ENCODE data around the gene CR1L. TPM values are rescaled to one million over a fixed set of nuclear protein-coding genes. Genes with fewer than 3 reads are reported as not detected.
"Not testable (repeated sequence)": the region's sequence is repeated elsewhere in the genome, so short reads cannot be mapped to it uniquely, and the experiment has no call there.

The CR1L gene
- total RNA-seq, 2 experiments from 2014 or later: not detected

DNA sequence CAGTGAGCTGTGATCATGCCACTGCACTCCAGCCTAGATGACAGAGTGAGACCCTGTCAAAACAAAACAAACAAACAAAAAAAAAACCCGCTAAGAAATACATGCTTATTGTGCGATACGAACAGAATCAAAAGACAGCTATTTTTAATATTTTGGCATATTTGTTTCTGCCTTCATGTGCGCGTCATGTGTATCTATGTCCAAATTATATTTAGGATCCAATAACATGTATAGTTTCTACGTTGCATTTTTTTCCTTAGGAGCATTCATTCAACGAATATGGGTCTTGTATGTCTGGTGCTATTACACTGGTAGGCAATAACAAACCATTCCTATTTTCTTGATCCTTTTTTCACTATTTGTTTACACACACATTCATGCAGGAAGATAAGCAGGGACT, 108.7 kb downstream of the CR1L start:
- no peak for DNase-seq
- Mint-ChIP-seq H3K4me3 (peak overlapping the region; percentile 92), H3K27me3 (ENCODE audit: low read depth) (no peaks in the 10 kb centered on the region), H3K27ac (no peak overlapping the region), H3K36me3 (ENCODE audit: low read depth) (peaks cover 30% of the 10 kb centered on the region), H3K4me1 (ENCODE audit: low read depth) (peaks cover 67% of the 10 kb centered on the region), H3K9me3 (no peaks in the 10 kb centered on the region)
- intact Hi-C loops (cut with micrococcal nuclease): loop anchor here (2.0 to 10.0 kb wide), 6 partner anchors 119 to 1179 kb away; partner anchors contain the start of genes CD55, CR1 and YOD1
- CTCF ChIA-PET: interaction anchor here (0.8 to 1.8 kb wide), 3 partner anchors 32 to 44 kb away, joined by 6 to 7 read pairs (median 6); no protein-coding TSS in a partner anchor

- H3K27ac Mint-ChIP-seq: no peak overlapping the region
- peaks cover 63% of the 10 kb centered on the region for H3K4me1 Mint-ChIP-seq (ENCODE audit: low read depth)
- peaks cover 31% of the 10 kb centered on the region for H3K36me3 Mint-ChIP-seq (ENCODE audit: low read depth)
- H3K4me3 Mint-ChIP-seq: peak overlapping the region; percentile 20
- no peaks in the 10 kb centered on the region for H3K27me3 Mint-ChIP-seq (ENCODE audit: low read depth)
- no peaks in the 10 kb centered on the region for H3K9me3 Mint-ChIP-seq
- CTCF ChIA-PET: interaction anchor here (0.7 kb wide), 1 partner anchor 44 kb away, joined by 4 read pairs; no protein-coding TSS in a partner anchor
- intact Hi-C loops (cut with micrococcal nuclease): loop anchor here (5.0 to 10.0 kb wide), 3 partner anchors 257 to 1179 kb away; partner anchors contain the start of genes CD55 and CR1
- no peak for DNase-seq
Observed at GRCh38 chr1:207754011-207754410, 109.1 kb downstream of the CR1L start.

DNA sequence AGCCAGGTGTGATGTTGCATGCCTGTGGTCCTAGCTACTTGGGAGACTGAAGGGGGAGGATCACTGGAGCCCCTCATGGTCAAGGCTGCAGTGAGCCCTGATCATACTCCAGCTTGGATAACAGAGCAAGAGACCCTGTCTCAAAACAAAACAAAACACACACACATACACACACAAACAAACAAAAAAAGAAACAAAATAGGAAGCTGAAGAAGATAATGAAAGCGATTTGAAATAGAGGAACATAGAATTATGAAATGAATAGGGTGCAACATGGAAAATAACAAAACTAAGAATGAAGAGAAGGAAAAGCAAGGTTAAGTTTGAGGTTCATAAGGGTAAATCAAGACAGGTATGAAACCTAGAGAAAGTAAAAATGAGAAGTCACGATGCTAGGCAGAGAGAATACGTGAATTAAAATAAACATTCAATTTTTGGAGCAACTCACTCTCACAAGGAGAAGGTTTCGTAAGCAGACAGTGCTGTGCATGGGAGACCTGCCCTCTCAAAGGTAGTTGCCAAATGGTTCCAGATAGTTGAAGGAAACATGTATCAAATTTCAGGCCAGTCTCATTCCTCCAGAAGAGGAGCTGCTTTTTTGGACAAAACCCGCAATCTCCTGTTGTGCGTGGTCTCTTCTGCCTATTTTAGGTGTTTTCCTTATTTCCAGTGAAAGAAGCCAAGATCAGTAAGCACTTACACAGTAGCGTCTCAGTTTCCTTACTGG, 110.2 kb downstream of the CR1L start:
- peaks cover 54% of the 10 kb centered on the region for H3K4me1 Mint-ChIP-seq (ENCODE audit: low read depth)
- no peak overlapping the region for H3K4me3 Mint-ChIP-seq
- intact Hi-C loops (cut with micrococcal nuclease): loop anchor here (5.0 to 10.0 kb wide), 3 partner anchors 258 to 1180 kb away; partner anchors contain the start of genes CD55 and CR1
- peaks cover 35% of the 10 kb centered on the region for H3K36me3 Mint-ChIP-seq (ENCODE audit: low read depth)
- no peaks in the 10 kb centered on the region for H3K9me3 Mint-ChIP-seq
- CTCF ChIA-PET: interaction anchor here (0.7 to 1.2 kb wide), 2 partner anchors 42 kb away, joined by 3 to 8 read pairs; no protein-coding TSS in a partner anchor
- no peak overlapping the region for H3K27ac Mint-ChIP-seq
- H3K27me3 Mint-ChIP-seq (ENCODE audit: low read depth): no peaks in the 10 kb centered on the region
- DNase-seq: no peak

DNA sequence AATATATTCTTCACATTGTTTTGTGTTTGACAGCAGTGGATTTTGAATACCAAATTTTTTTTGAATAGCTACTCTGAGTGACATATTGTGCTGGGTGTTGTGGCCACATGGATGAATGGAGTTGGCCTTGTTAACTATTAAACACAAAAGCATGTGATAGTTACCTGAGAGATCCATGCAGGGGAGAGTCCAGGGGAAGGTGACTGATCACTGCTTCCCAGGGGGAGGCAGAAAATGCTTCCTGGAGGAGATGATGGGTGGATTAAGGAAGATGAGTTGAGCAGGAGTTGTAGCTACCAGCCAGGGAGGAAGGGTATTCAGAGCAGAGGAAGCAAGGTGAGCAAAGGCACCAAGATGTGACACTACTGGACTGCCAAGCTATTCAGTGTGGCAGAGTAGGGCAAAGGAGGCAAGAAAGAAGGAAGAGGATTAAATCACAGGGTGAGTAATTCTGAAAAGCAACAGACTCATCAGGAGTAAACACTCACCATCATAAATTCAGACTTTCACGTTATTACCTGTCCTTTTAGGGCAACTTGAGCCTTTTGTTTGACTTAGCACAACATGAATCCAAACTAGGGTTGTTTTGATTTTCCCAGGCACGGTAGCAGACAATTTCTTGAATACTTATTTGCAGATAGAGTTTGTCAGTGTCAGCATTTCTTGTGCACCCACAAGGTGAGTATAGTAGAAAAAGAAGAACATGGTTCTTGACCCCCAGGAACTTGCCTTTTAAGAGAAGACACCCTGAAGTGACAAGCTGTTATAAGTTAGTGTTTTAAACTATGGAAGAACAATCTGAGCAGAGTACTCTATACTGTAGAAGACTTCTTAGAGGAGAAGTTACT, 111.1 kb downstream of the CR1L start:
- no peaks in the 10 kb centered on the region for H3K27me3 Mint-ChIP-seq (ENCODE audit: low read depth)
- intact Hi-C loops (cut with micrococcal nuclease): loop anchor here (10.0 kb wide), 2 partner anchors 431 to 1181 kb away; partner anchors contain the start of gene CD55

GRCh38 chr1:207762622-207763021, 117.7 kb downstream of the CR1L start:
- no peak overlapping the region for H3K4me3 Mint-ChIP-seq
- no peaks in the 10 kb centered on the region for H3K9me3 Mint-ChIP-seq
- peaks cover 9% of the 10 kb centered on the region for H3K4me1 Mint-ChIP-seq (ENCODE audit: low read depth)
- no peaks in the 10 kb centered on the region for H3K27me3 Mint-ChIP-seq (ENCODE audit: low read depth)
- CTCF ChIA-PET: no interaction called here
- H3K27ac Mint-ChIP-seq: no peak overlapping the region
- DNase-seq: no peak
- peaks cover 60% of the 10 kb centered on the region for H3K36me3 Mint-ChIP-seq (ENCODE audit: low read depth)
- intact Hi-C loops (cut with micrococcal nuclease): no loop called here

More for the DNA sequence above, 111.1 kb downstream of the CR1L start:
- Mint-ChIP-seq H3K27ac (peak overlapping the region; percentile 53), H3K36me3 (ENCODE audit: low read depth) (peaks cover 37% of the 10 kb centered on the region), H3K4me1 (ENCODE audit: low read depth) (peaks cover 46% of the 10 kb centered on the region), H3K9me3 (no peaks in the 10 kb centered on the region), H3K4me3 (no peak overlapping the region)
- peak; percentile 17 for DNase-seq
- CTCF ChIA-PET: interaction anchor here (0.6 to 1.2 kb wide), 2 partner anchors 9 to 41 kb away, joined by 4 to 8 read pairs; no protein-coding TSS in a partner anchor

DNA sequence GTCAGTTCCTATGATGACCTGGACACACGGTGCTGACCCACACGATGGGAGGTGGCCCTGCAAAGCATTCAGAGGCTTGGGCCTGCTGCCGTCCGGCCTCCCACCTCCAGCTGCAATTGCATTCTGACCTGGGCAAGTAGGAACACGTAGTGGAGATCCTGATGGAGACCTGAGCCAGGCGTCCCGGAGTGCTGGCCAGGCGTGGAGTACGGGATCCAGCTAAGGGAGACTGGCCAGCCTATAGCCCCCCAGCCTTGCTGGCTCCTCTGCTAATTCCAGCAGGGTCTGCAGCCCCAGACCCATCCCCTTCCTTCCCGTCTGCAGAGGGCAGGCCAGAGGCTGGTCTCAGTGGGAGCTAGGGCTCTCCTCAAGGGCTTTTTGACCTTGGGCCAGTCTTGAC, 118.2 kb downstream of the CR1L start:
- Mint-ChIP-seq H3K27ac (no peak overlapping the region), H3K4me3 (no peak overlapping the region), H3K27me3 (ENCODE audit: low read depth) (no peaks in the 10 kb centered on the region), H3K9me3 (no peaks in the 10 kb centered on the region), H3K36me3 (ENCODE audit: low read depth) (peaks cover 58% of the 10 kb centered on the region), H3K4me1 (ENCODE audit: low read depth) (peaks cover 5% of the 10 kb centered on the region)
- intact Hi-C loops (cut with micrococcal nuclease): no loop called here
- CTCF ChIA-PET: no interaction called here
- no peak for DNase-seq

DNA sequence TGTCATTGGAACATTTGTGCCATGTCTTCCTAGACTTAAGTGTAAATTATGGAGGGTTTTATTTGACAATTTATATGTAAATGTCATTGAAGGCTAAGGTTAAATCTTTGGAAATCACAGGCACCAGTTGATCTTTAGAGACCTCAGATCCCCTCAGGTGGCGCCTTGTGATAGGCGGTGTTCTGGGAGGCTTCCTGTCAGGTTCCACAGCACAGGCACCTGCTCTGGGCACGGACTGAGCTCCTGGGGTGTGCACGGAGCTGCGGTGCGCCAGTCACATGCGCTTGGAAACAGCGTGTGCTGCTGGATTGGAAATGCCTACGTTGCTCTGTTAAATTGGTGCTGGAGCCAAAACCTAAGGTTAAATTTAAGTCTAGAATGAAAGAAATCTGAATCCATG, 119.0 kb downstream of the CR1L start:
- CTCF ChIA-PET: interaction anchor here (0.7 kb wide), 1 partner anchor 153 kb away, joined by 4 read pairs; no protein-coding TSS in a partner anchor
- H3K4me1 Mint-ChIP-seq (ENCODE audit: low read depth): peaks cover 2% of the 10 kb centered on the region
- peaks cover 58% of the 10 kb centered on the region for H3K36me3 Mint-ChIP-seq (ENCODE audit: low read depth)
- H3K9me3 Mint-ChIP-seq: no peaks in the 10 kb centered on the region
- no peaks in the 10 kb centered on the region for H3K27me3 Mint-ChIP-seq (ENCODE audit: low read depth)
- no peak overlapping the region for H3K4me3 Mint-ChIP-seq
- no peak for DNase-seq
- H3K27ac Mint-ChIP-seq: no peak overlapping the region
- intact Hi-C loops (cut with micrococcal nuclease): no loop called here

DNA sequence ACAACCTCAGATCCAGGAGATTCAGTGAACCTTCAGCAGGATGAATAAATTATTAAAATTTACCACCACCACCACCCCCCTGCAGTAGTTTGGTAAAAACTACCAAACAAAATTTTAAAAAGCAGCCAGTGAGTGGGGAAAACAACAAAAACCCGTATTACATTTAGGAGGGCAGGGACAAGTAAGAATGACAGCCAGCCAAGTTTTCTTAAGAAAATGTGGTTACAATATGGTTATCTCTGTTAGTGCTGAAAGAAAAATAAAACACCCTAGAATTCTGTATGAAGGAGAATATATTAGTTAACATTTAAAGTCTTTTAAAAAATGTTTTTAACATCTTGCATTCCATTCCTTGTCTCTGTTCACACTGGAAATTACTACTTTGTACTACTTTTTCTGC, 121.6 kb downstream of the CR1L start:
- Mint-ChIP-seq H3K36me3 (ENCODE audit: low read depth) (peaks cover 71% of the 10 kb centered on the region), H3K9me3 (peaks cover 6% of the 10 kb centered on the region), H3K27ac (no peak overlapping the region), H3K4me3 (no peak overlapping the region), H3K4me1 (ENCODE audit: low read depth) (peaks cover 4% of the 10 kb centered on the region), H3K27me3 (ENCODE audit: low read depth) (no peaks in the 10 kb centered on the region)
- DNase-seq: no peak
- CTCF ChIA-PET: no interaction called here
- intact Hi-C loops (cut with micrococcal nuclease): no loop called here

DNA sequence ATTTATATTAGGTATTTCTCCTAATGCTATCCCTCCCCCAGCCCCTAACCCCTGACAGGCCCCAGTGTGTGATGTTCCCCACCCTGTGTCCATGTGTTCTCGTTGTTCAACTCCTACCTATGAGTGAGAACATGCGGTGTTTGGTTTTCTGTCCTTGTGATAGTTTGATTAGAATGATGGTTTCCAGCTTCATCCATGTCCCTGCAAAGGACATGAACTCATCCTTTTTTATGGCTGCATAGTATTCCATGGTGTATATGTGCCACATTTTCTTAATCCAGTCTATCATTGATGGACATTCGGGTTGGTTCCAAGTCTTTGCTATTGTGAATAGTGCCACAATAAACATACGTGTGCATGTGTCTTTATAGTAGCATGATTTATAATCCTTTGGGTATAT, 125.6 kb downstream of the CR1L start:
- H3K4me3 Mint-ChIP-seq; DNase-seq; H3K27me3 Mint-ChIP-seq (ENCODE audit: low read depth); intact Hi-C loops (cut with micrococcal nuclease); CTCF ChIA-PET; H3K27ac Mint-ChIP-seq: not testable (repeated sequence)
- H3K9me3 Mint-ChIP-seq: peaks cover 16% of the 10 kb centered on the region
- H3K4me1 Mint-ChIP-seq (ENCODE audit: low read depth): peaks cover 15% of the 10 kb centered on the region
- H3K36me3 Mint-ChIP-seq (ENCODE audit: low read depth): peaks cover 75% of the 10 kb centered on the region

Other genes with a start within 250 kb of the CR1L start
- 1 to 10 TPM in 1 of 2 experiments, under 1 TPM in 1; 0.36 to 1.8 TPM for gene CR2, start 190.8 kb upstream of the CR1L start, total RNA-seq
- not detected for gene CR1, start 149.0 kb upstream of the CR1L start, total RNA-seq
- 10 to 100 TPM; 91.0 to 93.4 TPM for gene CD46, start 106.9 kb downstream of the CR1L start, total RNA-seq

All from activated naive CD4-positive, alpha-beta T cell treated with anti-CD3 and anti-CD28 coated beads for 36 hours (primary cell).